ENCODE measurements around the gene FAM227B.
"Not testable (repeated sequence)": the region's sequence is repeated elsewhere in the genome, so short reads cannot be mapped to it uniquely, and the experiment has no call there.

The FAM227B gene

DNA sequence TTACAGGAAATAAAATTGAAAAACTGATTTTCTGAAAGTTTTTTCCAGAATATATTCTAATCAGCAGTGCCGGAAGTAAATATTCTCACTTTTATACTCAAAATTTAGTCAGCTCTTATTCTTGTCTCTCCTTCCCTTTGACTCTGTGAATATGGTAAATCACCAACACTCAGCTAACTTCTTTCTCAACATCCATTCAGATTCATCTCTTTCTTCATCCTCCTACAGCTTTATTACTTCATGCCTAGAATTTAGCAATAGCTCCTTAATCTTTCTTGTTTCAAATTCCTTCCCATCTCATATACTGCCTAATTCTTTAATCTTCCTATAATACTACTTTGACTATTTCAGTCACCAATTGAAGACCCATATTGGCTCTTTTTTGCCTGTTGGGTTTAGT is 129.7 kb downstream of the FAM227B start:
- no peak for DNase-seq

GRCh38 chr15:49485401-49485800 is 135.2 kb downstream of the FAM227B start:
- DNase-seq = not testable (repeated sequence)

- not testable (repeated sequence) for DNase-seq
These were observed 141.6 kb downstream of the FAM227B start for GRCh38 chr15:49478982-49479381.

- not testable (repeated sequence) for DNase-seq
These were observed 142.6 kb downstream of the FAM227B start for GRCh38 chr15:49478021-49478420.

DNA sequence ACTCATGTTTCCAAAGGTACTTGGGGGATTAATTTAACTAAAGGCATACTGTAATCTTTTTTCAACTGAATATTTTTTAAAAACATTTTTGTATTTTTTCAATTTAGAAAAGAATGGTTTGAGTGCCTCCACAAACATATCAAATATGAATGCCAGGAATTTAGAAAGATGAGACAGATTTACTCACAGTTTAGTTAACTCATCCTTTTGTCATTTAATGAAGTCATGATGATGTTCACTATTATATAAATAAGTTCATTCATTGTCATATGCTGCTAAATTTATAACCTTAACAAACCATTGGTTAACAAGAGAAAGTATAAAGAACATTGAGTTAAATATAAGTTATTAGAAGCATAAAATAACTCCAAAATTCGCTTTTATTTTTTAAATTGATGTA is 147.6 kb downstream of the FAM227B start:
- DNase-seq = no peak

GRCh38 chr15:49472338-49472737 is 148.3 kb downstream of the FAM227B start:
- no peak for DNase-seq

GRCh38 chr15:49471733-49472132 is 148.9 kb downstream of the FAM227B start:
- DNase-seq = no peak

DNA sequence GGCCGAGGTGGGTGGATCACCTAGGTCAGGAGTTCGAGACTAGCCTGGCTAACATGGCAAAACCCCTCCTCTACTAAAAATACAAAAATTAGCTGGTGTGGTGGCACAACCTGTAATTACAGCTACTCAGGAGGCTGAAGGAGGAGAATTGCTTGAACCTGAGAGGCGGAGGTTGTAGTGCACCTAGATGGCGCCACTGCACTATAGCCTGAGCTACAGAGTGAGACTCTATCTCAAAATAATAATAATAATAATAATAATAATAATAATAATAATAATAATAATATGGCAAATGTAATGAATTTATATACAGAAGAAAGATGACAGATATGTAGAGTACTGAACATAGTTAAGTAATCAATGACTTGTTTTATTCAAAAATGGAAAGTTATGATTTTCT is 149.4 kb downstream of the FAM227B start:
- DNase-seq = not testable (repeated sequence)

- no peak for DNase-seq
These were observed 152.2 kb downstream of the FAM227B start for GRCh38 chr15:49468481-49468839.

- DNase-seq = no peak
These were observed 152.7 kb downstream of the FAM227B start for GRCh38 chr15:49467746-49468480.

DNA sequence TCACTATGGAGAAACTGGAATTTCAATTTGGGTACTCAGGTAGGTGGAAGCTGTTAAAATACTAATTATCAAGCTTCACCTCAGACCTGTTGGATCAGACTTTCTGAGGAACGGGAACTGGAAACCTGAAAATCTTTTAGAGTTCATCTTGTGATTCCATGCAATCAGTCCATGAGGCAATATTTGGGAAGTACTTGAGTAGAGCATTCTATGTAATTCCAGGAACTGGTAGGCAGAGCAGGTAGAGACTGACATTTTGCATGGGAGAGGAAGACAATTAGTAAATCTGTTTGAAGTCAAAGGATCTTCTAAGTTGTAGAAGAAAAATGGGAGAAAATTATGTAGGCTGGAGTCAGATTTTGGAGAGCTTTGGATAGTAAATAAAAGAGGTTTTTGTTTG is 154.5 kb downstream of the FAM227B start:
- DNase-seq = no peak

GRCh38 chr15:49464522-49464921 is 156.1 kb downstream of the FAM227B start:
- no peak for DNase-seq

DNA sequence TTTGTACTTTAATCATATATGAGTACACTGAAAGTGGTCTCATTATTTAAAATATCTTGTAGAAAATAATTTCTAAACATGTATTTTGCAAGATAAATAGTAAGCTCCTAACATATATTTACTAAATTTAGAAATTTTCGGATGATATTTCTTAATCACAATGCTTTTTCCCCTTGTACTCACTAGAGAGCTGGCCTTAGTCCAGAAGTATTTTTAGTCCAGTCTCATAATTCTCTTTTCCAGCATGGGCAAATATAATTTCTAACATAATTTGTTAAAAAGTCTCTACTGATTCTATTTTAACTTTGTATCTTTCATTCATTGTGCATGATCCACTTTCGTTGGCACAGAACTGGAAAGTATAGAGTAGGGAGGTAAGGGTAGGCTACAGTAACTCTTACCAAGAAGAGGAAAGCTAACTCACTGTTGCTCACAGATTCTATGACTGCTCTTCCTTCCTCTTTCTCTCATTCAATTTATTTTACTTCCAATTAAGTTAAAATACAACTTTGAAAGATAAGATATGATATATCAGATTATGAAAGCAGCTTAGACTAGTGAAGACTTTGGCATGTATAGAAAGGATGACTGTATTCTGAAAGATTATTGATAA is 158.3 kb downstream of the FAM227B start:
- DNase-seq = no peak

DNA sequence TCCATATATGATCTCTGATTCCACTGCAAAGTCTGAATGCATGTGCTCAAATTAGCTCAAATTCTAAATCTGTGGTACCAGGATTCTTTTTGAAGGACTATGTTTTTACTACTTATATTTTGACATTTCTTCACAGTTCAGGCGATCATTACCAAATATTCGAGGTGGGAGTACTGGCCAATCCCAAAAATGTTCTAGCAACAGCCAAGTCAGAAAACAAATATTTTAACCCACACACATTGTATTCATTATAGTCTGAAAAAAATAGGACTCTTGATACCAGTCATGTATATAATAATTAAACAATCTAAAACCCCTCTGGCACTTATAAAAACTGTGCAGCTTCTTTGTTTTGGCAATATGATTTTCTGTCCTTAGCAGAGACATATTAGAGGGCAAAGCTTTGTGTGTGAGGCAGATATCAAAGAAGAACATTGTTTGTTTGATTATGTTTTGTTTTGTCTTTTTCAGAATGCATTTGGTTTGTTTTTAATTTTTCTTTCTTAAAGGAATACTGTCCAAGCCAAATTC is 160.1 kb downstream of the FAM227B start:
- DNase-seq = no peak

- DNase-seq = no peak
These were observed 162.5 kb downstream of the FAM227B start for GRCh38 chr15:49458145-49458544.

DNA sequence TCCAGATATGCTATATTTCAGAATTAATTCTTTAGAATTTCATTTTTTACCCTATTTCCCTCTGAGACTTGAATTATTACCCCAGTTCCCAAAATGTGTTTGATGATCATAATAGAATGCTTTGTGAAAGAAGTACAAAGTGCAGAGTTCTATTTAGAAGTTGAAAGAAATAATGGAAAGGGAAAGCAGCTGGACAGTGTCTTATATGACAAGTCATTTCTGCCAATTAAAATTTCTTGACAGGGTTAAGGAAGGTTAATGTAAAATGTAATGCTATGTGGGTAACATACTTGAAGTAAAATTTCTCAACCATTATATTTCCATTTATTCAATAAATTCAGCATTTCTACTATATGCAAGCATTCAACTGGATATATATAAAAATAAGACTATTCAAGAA is 164.5 kb downstream of the FAM227B start:
- DNase-seq = no peak

DNA sequence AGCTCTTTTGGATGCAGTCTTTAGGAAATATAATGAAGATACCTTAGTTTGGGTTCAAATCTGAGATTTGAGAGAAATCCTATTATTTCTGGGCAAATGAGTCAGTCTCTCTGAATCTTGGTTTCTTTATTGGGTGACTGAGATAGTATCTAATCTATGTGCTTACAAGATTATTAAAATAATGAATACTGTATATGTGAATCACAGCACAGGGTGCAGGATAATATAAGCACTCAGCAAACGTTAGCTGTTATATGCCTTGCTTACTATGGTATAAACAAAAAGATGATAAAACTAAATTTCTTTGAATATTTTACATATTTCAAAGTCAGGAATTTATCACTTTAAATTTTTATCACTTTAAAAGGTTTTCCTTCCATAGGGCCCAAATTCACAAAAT is 168.0 kb downstream of the FAM227B start:
- DNase-seq = no peak

- DNase-seq = no peak
These were observed 178.8 kb downstream of the FAM227B start for GRCh38 chr15:49441816-49442215.

DNA sequence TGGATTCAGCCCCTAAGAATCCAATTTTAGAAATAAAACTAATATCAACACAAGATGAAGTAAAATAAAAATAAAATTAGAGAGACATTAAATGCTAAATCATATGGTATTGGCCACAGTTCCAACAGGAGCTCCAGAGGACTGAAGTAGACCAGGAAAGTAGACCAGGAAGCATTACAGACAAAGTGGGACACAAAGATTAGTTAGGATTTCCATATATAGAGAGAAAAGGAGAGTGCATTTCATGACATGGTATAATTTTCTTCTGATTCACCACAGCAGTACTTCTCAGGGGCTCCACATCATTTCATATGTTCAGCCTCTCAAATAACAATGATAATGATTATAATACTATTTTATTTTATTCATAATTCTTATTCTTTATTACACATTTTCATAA is 179.3 kb downstream of the FAM227B start:
- DNase-seq = no peak

GRCh38 chr15:49439678-49440395 is 180.8 kb downstream of the FAM227B start:
- no peak for DNase-seq

- DNase-seq = peak; percentile 26
These were observed 181.5 kb downstream of the FAM227B start for GRCh38 chr15:49438962-49439631.

GRCh38 chr15:49436751-49437150 is 183.9 kb downstream of the FAM227B start:
- DNase-seq = no peak

- DNase-seq = no peak
These were observed 185.4 kb downstream of the FAM227B start for GRCh38 chr15:49435174-49435573.

Data from CD4-positive, alpha-beta T cell treated with Interleukin-15 for 1 hour (primary cell).